Mucosa of gallbladder (tissue), 1 donor: ENCODE measurements around the gene SHC1. TPM values are rescaled to one million over a fixed set of nuclear protein-coding genes. Genes with fewer than 3 reads are reported as not detected.

Experiments
- DNase-seq: peaks from one replicate; pipeline ENCODE4 v3.0.0-alpha.2; 2020; ENCODE audit warnings: low spot score
- total RNA-seq: library from RNA; stranded (reverse); gene quantifications from one replicate; pipeline ENCODE4 v1.2.1, GENCODE V29; 2021
- donor health status: DM: no; HTN: no; CAD: no.

SHC1 gene, protein sequence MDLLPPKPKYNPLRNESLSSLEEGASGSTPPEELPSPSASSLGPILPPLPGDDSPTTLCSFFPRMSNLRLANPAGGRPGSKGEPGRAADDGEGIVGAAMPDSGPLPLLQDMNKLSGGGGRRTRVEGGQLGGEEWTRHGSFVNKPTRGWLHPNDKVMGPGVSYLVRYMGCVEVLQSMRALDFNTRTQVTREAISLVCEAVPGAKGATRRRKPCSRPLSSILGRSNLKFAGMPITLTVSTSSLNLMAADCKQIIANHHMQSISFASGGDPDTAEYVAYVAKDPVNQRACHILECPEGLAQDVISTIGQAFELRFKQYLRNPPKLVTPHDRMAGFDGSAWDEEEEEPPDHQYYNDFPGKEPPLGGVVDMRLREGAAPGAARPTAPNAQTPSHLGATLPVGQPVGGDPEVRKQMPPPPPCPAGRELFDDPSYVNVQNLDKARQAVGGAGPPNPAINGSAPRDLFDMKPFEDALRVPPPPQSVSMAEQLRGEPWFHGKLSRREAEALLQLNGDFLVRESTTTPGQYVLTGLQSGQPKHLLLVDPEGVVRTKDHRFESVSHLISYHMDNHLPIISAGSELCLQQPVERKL
- total RNA-seq = 123 TPM

GRCh38 chr1:154970631-154971340 lies at the start of gene SHC1:
Gene SHC1 (minus strand): TSS chr1:154970747. CDS start chr1:154970526, 221 bp downstream.
- DNase-seq = peak; percentile 90

- DNase-seq = no peak
Observed at GRCh38 chr1:155019377-155020245, 49.1 kb upstream of the SHC1 start.

DNA sequence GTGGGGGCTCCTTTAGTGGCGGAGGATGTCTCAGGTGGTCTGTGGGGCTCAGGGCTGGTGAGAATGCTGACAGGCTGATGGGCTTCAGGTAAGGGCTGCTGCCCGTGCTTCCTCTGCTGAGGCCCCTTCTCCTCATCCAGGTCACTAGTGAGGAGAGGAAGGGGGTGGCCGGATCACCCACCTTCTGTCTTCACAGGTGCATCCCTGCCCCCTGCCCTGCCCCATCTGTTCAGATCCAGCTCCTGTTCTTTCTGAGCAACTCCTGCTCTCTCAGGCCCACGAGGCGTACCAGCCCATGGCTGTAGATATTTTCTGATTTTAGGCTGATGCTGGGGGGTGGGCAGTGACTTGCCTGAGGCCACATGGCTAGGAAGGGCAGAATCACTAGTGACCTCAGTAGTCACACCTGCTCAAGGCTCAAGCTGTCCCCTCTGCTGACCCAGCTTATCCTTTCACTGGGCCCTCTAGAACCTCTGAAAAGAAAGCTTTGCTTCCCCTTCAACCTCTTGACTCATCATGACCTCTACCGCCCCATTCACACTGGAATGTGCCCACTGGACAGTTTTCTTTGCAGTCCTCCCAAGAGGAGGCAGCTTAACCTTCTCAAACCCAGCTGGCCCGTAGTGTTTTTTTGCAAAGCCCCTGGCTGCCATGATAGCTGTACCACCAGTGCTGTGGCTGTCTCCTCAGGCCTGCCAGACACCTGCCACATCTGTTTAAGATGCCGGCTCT lies 48.2 kb upstream of the SHC1 start:
- no peak for DNase-seq

- no peak for DNase-seq
Observed at GRCh38 chr1:155017946-155018316, 47.4 kb upstream of the SHC1 start.

DNA sequence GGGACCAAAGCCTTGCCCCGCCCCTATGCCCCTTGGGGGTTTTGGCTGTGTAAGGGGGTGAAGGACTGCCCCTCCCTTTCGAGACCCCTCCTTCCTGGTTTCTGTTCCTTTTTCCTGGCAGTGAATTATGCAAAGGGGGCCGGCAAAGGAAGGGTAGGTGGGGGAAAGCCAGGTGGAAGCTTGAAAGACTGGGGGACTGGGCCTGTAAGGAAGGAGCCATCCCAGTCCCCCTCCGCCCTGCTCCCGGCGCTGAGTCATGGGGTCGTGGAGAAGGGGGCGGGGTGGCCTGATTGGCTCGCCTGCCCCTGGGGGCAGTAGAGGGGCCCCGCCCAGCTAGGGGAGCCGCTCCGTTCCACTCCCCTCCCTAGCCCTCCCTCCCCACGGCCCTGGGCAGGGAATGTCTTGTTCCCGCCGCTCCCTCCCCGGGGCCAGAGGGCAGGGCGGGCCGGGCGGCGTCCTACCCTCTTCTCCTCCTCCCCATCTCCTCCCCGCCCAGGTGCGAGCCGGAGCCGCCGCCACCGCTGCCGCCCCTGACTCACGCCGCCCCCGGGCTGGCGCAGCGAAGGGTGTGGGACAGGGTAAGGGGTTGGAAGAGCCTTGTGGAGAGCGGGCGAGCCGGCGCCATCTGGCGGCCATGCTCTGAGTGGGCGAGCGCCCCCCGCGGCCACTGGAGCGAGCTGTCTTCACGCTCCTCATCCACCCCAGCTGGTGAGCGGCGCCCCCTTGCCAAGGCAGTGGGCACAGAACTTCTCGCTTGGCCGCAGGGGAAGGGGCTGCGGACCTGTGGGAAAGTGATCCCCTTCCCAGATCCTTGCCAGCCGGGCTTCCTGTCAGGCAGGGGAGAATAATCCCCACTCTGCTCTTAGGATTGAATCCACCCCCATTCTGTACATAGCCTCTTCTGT lies 46.7 kb upstream of the SHC1 start:
- DNase-seq = peak; percentile 89

DNA sequence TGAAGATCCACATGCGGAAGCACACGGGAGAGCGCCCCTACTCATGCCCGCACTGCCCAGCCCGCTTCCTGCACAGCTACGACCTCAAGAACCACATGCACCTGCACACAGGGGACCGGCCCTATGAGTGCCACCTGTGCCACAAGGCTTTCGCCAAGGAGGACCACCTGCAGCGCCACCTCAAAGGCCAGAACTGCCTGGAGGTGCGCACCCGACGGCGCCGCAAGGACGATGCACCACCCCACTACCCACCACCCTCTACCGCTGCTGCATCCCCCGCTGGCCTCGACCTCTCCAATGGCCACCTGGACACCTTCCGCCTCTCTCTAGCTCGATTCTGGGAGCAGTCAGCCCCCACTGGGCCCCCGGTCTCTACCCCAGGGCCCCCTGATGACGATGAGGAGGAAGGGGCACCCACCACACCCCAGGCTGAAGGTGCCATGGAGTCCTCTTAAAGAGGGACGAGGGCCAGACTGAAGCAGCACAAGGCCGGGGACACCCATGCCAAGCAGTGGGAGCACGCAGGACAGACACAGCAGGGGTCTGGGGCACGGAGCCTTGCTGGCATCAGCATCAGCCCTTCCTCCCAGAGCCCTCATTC lies 45.8 kb upstream of the SHC1 start:
- no peak for DNase-seq

- no peak for DNase-seq
Observed at GRCh38 chr1:155015527-155016230, 45.1 kb upstream of the SHC1 start.

GRCh38 chr1:155014709-155015508 lies 44.4 kb upstream of the SHC1 start:
- no peak for DNase-seq

- DNase-seq = no peak
Observed at GRCh38 chr1:155013632-155014031, 43.1 kb upstream of the SHC1 start.

- DNase-seq = no peak
Observed at GRCh38 chr1:155012776-155013602, 42.4 kb upstream of the SHC1 start.

DNA sequence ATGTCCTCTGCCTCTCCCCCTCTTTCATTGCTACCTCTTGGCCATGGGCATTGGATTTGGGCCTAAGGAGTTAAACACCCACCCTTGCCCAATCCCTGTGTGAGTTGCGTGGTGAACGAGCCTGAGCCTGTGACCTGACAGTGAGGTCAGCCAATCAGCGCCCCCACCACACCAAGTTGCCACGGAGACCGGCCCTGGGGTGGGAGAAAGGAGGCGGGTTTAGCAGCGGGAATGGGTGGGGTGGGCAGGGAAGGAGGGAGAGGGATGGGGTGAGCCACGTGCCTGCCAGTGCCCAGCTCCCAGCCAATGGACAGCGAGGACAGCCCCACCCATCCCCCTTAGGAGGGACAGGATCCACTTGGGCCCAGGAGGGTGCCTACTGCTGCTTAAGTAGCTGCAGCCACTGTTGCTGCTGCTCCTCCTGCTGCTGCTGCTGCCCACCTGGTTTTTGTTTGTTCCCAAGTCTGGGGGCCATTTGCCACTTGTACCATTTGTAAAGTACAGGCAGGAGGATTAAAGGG lies 41.5 kb upstream of the SHC1 start:
- peak; percentile 68 for DNase-seq

DNA sequence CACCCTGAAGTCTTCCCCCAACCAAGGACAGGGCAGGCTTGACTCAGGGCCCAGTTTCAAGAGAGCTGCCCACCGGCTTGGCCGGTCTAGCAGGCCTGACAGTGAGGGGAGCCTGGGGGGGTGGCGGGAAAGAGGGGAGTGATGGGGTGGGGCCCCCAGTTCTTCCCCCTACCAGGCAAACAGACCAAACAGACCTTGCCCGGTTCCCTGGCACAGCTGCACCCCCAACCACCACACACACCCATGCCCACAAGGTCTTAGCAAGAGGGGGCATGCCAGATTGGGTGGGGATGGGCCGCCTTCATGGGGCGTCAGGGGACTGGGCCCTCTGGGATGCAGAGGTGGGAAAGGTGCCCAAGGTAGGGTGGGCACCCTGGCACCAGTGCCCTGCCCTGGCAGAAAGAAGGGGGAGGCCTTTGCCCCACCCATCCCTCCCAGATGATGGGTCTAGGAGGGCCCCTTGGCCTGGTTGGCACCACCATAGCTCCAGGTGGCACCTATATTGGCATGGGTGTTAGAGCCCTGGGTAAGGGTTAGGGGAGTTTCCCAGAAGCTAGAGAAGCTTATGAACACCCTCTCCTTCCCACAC lies 41.0 kb upstream of the SHC1 start:
- DNase-seq = no peak

DNA sequence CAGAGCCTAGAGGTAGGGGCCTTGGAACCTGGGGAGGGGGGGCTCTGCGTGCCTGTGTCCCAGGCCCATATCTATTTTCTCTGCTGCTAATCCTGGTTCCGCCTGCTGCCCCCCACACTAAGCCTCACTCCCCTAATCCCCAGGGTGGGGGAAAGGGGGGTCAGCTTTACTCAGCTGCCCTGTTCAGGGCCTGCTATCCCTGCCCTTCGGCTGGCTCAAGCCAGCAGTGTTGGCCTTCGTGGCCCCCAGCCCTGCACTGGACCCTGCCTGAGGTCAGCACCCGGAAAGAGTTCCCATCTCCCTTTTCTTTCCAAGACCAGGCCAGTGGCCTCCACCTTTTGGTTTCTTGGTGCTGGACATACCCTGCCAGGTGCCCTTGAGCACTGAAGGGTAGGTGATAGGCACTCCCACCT lies 40.5 kb upstream of the SHC1 start:
- no peak for DNase-seq

GRCh38 chr1:155010211-155010918 lies 39.8 kb upstream of the SHC1 start:
- DNase-seq = no peak

DNA sequence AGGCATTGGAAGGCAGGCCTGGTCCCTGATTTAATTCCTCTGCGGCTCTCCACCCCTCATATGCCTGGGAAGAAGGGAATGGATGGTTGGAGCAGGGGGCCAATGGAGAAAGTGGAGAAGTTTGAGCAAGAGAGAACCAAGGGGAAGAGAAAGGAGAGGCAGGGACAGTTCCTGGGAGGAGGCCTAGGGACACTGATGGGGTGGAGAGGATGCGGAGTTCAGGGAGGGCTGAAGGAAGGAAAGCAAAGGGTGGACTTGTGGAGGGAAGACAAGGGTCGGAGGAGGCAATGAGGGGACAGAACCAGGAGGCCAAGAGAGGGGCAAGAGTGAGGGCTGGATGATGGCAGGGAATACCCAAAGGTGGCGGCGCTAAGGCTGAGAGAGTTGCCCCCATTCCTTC lies 39.2 kb upstream of the SHC1 start:
- no peak for DNase-seq

DNA sequence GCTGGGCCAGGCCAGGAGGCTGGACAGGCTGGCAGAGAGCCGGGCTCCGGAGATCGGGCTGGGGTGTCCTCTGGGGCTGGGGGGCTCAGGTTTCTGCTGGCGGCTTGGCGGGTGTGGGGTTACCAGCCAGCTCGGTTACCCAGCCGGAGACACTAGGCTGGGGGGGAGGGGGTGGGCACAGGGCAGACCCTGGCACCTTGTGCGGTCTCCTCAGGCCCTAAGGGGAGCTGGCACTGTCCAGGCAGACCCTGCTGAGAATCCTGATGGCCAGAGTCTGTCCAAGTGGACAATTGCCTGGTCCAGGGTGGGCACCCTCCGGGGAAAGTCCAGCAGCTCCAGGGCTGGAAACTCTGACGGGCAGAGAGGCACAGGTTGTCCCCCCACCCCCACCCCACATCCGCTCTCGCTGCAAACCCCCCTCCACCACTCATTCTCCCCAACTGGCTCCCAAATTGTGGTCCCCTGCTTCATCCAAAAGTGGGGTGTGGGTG lies 38.7 kb upstream of the SHC1 start:
- no peak for DNase-seq
